ENCODE results near the gene IQGAP3.

IQGAP3 gene, protein sequence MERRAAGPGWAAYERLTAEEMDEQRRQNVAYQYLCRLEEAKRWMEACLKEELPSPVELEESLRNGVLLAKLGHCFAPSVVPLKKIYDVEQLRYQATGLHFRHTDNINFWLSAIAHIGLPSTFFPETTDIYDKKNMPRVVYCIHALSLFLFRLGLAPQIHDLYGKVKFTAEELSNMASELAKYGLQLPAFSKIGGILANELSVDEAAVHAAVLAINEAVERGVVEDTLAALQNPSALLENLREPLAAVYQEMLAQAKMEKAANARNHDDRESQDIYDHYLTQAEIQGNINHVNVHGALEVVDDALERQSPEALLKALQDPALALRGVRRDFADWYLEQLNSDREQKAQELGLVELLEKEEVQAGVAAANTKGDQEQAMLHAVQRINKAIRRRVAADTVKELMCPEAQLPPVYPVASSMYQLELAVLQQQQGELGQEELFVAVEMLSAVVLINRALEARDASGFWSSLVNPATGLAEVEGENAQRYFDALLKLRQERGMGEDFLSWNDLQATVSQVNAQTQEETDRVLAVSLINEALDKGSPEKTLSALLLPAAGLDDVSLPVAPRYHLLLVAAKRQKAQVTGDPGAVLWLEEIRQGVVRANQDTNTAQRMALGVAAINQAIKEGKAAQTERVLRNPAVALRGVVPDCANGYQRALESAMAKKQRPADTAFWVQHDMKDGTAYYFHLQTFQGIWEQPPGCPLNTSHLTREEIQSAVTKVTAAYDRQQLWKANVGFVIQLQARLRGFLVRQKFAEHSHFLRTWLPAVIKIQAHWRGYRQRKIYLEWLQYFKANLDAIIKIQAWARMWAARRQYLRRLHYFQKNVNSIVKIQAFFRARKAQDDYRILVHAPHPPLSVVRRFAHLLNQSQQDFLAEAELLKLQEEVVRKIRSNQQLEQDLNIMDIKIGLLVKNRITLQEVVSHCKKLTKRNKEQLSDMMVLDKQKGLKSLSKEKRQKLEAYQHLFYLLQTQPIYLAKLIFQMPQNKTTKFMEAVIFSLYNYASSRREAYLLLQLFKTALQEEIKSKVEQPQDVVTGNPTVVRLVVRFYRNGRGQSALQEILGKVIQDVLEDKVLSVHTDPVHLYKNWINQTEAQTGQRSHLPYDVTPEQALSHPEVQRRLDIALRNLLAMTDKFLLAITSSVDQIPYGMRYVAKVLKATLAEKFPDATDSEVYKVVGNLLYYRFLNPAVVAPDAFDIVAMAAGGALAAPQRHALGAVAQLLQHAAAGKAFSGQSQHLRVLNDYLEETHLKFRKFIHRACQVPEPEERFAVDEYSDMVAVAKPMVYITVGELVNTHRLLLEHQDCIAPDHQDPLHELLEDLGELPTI (N-terminal part only)

DNA sequence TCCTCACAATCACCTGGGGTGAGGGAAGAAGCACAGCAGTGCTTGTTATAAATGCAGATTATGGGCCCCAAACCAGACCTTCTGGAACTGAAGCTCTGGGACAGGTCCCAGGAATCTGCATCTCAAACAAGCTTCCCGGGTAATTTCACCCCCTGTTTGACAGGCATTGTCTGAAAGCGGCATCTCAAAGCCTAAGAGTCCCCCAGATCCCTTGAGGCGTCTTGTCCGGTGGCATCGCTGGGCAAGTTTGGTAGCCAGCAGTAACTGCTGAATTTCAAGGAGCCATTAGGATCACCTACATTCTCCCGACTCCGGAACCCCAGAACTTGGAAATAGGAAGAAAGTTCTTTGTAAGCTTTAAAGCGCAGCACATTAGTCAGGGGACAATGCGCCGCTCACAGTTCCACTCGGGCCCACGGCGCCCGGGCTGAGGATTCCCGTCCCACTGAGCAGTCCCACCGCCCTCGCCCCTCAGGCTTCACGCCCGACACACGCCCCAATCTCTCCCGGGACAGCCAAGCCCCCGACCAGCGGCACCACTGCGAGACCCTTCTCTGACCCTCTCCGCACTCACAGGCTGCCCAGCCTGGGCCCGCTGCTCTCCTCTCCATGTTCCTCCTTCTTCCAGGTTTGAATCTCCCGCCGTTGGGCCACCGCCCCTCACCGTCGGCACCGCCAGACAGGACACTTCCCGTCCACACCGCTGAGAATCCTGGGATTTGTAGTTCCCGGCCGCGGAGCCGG lies at the start of gene IQGAP3:
IQGAP3 (minus strand) TSS at position 647 of the 744 bp plus-strand sequence; CDS start at position 611, 36 bp downstream.
- TF ChIP-seq, protein P1, sequence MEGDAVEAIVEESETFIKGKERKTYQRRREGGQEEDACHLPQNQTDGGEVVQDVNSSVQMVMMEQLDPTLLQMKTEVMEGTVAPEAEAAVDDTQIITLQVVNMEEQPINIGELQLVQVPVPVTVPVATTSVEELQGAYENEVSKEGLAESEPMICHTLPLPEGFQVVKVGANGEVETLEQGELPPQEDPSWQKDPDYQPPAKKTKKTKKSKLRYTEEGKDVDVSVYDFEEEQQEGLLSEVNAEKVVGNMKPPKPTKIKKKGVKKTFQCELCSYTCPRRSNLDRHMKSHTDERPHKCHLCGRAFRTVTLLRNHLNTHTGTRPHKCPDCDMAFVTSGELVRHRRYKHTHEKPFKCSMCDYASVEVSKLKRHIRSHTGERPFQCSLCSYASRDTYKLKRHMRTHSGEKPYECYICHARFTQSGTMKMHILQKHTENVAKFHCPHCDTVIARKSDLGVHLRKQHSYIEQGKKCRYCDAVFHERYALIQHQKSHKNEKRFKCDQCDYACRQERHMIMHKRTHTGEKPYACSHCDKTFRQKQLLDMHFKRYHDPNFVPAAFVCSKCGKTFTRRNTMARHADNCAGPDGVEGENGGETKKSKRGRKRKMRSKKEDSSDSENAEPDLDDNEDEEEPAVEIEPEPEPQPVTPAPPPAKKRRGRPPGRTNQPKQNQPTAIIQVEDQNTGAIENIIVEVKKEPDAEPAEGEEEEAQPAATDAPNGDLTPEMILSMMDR (IDR thresholded peaks at IDR 0.05), result no peak

DNA sequence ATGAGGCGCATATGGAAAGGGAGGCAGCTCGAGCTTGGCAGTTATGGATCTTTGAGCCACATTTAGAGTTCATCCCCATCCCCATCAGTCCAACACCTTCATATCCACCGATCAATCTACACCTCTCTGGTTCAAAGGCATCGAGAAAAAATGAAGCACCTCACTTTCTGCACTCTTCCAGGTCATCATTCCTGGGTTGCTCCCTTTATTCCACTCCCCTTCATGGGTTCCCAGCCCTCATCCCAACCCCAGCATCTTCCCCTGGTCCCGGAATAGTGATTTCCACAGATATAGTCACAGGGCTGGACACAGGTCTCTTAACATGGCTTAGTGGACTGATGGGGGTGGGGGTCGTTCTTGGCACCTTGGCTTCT lies 47.2 kb upstream of the IQGAP3 start:
- TF ChIP-seq, protein P1 (IDR thresholded peaks at IDR 0.05), result no peak

DNA sequence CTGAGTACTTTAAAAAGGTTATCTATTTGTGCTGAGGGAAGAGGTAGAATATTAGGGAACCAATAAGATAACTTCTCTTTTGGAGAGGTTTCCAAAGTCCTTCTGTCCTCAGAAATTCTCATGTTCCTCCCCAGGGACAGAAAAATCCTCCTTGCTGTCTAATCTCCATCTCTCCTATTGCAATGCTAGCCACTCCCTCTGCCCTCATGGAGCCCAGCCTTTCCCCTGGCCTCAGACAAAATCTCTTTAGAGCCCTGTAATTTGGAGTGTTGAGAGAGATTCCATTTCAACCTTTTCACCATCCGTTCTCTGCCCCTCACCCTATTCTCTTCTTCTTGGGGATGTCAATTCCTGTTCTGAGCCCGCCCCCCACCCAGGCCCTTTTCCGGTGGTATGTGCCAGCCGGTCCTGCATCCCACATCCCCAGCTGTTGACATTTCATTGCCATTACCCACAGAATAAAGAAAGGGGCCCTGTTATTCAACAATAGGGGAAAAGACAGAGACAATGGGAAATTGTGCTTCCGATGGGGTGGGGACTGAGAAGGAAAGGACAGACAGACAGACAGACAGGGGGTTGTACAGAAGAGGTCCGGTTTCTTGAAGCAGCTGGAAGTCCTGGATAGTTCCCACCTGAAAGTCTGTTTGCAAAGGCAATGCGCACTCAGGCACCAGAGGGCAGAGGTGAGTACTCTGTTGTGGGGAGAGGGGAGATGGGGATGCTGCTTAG lies 46.7 kb upstream of the IQGAP3 start, which contains the start of gene HAPLN2:
HAPLN2 (plus strand) TSS at position 563 of the 729 bp plus-strand sequence. CDS start 4,076 bp downstream, outside the sequence.
- TF ChIP-seq, protein P1 (IDR thresholded peaks at IDR 0.05), result peak; percentile 77

DNA sequence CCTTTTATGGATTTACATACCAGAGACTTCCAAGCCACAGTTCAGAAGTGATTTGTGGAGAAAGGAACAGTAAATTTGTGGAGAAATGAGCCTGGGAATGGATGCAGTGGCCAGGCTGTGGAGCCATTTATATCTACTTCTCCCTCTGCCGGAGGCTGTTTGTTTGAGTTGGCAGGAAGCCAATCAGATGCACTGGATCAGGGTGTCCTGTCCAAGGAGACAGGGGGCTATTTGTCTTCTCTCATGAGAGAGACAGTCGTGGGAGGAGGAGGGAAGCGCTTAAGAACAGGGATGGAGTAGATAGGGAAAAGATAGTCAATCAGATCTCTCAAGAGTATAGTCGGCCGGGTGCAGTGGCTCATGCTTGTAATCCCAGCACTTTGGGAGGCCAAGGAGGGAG lies 44.1 kb upstream of the IQGAP3 start:
- TF ChIP-seq, protein P1 (IDR thresholded peaks at IDR 0.05), result no peak; the same call in 1 of the 2 replicates

DNA sequence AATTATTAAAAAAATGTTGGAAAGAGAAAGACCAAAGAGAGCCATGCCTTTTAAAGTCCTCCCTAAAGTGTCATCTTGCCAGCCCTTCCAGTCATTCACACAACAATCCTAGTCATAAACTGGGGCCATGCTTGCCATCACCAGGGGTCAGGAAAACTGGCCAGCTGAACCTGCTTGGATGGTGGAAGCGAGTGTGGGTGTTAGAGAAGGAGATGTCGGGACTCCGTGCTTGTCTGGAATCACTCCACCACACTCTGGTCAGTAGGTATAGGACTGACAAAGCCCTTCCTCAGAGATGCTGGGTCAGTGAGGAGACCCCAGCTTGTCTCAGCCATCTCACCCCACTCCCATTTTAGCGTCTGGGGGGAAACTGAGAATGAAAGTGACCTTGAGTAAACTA lies 43.6 kb upstream of the IQGAP3 start:
- TF ChIP-seq, protein P1 (IDR thresholded peaks at IDR 0.05), result no peak

DNA sequence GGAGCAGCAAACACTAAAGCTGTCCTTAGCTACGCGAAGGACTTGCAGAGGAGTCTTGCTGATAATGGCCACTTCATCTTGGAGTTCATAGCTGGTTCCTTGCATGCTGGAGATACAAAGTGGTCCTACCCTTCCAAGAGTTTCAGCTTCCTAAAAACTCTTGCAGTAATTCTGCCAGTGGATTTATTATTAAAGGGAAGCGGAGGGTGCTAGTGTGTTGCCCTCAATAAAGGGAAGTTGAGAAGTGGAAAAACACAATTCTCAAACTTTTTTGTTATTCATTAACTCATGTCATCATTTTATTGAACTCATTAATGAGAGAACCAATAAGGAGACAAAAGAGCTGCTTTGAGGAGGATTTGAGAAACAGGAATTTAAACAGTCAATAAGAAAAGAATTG lies 40.3 kb upstream of the IQGAP3 start:
- TF ChIP-seq, protein P1 (IDR thresholded peaks at IDR 0.05), result no peak
